Measurements from ENCODE around the gene ARPC1A. TPM values are rescaled to one million over a fixed set of nuclear protein-coding genes. Genes with fewer than 3 reads are reported as not detected.

The ARPC1A gene
- total and polyA plus RNA-seq, 2 of the 8 experiments (the other 6 are each of a cell fraction or from before 2014, with no cell fraction given): 123 to 155 TPM

- CTCF ChIA-PET (ENCODE audit: partially characterized antibody): interaction anchor here (0.7 to 0.8 kb wide), 2 partner anchors 15 to 19 kb away, joined by 3 read pairs; no protein-coding TSS in a partner anchor
- H3K4me1 ChIP-seq (replicated peaks in 1 of 4; ENCODE audit: control insufficient read depth in 3 of 4, insufficient read depth in 4 of 4, low read length in 3 of 4): no peaks in the 10 kb centered on the region
- H3K79me2 ChIP-seq (ENCODE audit: control insufficient read depth in 1 of 2, insufficient read depth in 2 of 2, low read length in 2 of 2): no peaks in the 10 kb centered on the region
- H3K36me3 ChIP-seq (ENCODE audit: control insufficient read depth in 2 of 4, insufficient read depth in 4 of 4, low read length in 3 of 4): peaks cover 2 to 40% (median 25%) of the 10 kb centered on the region in 4 experiments; a peak in 7 of 8 replicates
- H3K4me2 ChIP-seq (ENCODE audit: insufficient read depth in 1 of 2, low read depth in 2 of 2, low read length in 2 of 2): no peak overlapping the region
- no peaks in the 10 kb centered on the region for H3K79me1 ChIP-seq (ENCODE audit: low read depth, low read length)
- H3K56ac ChIP-seq (replicated peaks; ENCODE audit: insufficient read length, low read depth, low read length): no peak overlapping the region
- no peaks in the 10 kb centered on the region for H3K27me3 ChIP-seq (replicated peaks in 1 of 4; ENCODE audit: control insufficient read depth in 3 of 4, extremely low read depth in 1 of 4, insufficient read depth in 3 of 4, low read length in 3 of 4)
- 94% methylated on average over 3 of the region's 3 CpGs; no CpG with 5 or more reads in 1 of the 2 experiments for WGBS, 2 experiments (ENCODE audit: extremely low coverage in 1 of 2, insufficient coverage in 1 of 2, insufficient read length in 1 of 2, insufficient replicate concordance in 2 of 2, low coverage in 1 of 2, low lambda C conversion rate in 2 of 2, missing lambda C conversion rate in 1 of 2)
- no peak overlapping the region for H4K5ac ChIP-seq (ENCODE audit: insufficient read length, low read depth, low read length)
- no peak overlapping the region for H3K9ac ChIP-seq (replicated peaks in 1 of 4; ENCODE audit: extremely low read depth in 1 of 4, low read depth in 3 of 4, low read length in 3 of 4)
- no peak overlapping the region for H2BK15ac ChIP-seq (ENCODE audit: low read length)
- H4K20me1 ChIP-seq (replicated peaks in 1 of 2; ENCODE audit: control insufficient read depth in 1 of 2, insufficient read depth in 2 of 2, low read length in 2 of 2): no peaks in the 10 kb centered on the region
- no peak overlapping the region for H3K27ac ChIP-seq (ENCODE audit: low read depth, low read length)
- no peak overlapping the region for H3K18ac ChIP-seq (ENCODE audit: extremely low read depth, low read length)
- H3K4me3 ChIP-seq (ENCODE audit: extremely low read depth in 1 of 4, insufficient read depth in 2 of 4, low read depth in 3 of 4, low read length in 4 of 4): no peak overlapping the region
- H2BK120ac ChIP-seq (replicated peaks; ENCODE audit: low read depth, low read length): no peak overlapping the region
- no peak overlapping the region for H2AFZ ChIP-seq (ENCODE audit: low read length)
- H2BK5ac ChIP-seq (ENCODE audit: low read depth, low read length): no peak overlapping the region
- no peak overlapping the region for H3K4ac ChIP-seq (replicated peaks; ENCODE audit: insufficient read length, low read depth, low read length)
- no peaks in the 10 kb centered on the region for H3K23me2 ChIP-seq (ENCODE audit: low read depth, low read length)
- FAIRE-seq (no peak), DNase-seq (ENCODE audit: low read depth in 1 of 2, low spot score in 2 of 2) (no peak)
- H2BK20ac ChIP-seq (ENCODE audit: low read length): no peak overlapping the region
- H3K9me3 ChIP-seq (ENCODE audit: insufficient read depth in 2 of 2, low read depth in 1 of 2, low read length in 1 of 2): no peaks in the 10 kb centered on the region
- H3K23ac ChIP-seq (ENCODE audit: insufficient read length): no peak overlapping the region
- no peak overlapping the region for H3K14ac ChIP-seq (ENCODE audit: insufficient read length)
- no peak overlapping the region for H4K8ac ChIP-seq (ENCODE audit: extremely low read depth, insufficient read depth, low read length)
- H4K91ac ChIP-seq (replicated peaks; ENCODE audit: insufficient read length, low read length): no peak overlapping the region
- no peak overlapping the region for H2AK5ac ChIP-seq (ENCODE audit: low read depth, low read length)
- POLR2A ChIA-PET (ENCODE audit: partially characterized antibody): no interaction called here
- H2BK12ac ChIP-seq (ENCODE audit: low read depth, low read length): no peak overlapping the region
- TF ChIP-seq RAD21 (IDR thresholded peaks at IDR 0.05 in 1 of 2, conservative IDR thresholded peaks at IDR 0.05 in 1 of 2; ENCODE audit: low read depth in 2 of 2, low read length in 2 of 2) (no peak), POLR2A (IDR thresholded peaks at IDR 0.05; ENCODE audit: control extremely low read depth in 1 of 2, low read depth in 2 of 2, low read length in 2 of 2) (no peak), EGR1 (IDR thresholded peaks at IDR 0.05; ENCODE audit: borderline replicate concordance, low read depth, low read length) (no peak), SIX5 (IDR thresholded peaks at IDR 0.05; ENCODE audit: low read depth, low read length) (no peak), BACH1 (IDR thresholded peaks at IDR 0.05; ENCODE audit: low read length) (no peak), CBX5 (IDR thresholded peaks at IDR 0.05; ENCODE audit: low read depth, low read length) (no peak), SP2 (IDR thresholded peaks at IDR 0.05; ENCODE audit: low read length) (no peak), SRF (IDR thresholded peaks at IDR 0.05; ENCODE audit: low read depth, low read length) (no peak), BCL11A (IDR thresholded peaks at IDR 0.05; ENCODE audit: low read depth in 2 of 2, low read length in 2 of 2) (no peak), JUND (IDR thresholded peaks at IDR 0.05; ENCODE audit: low read length) (no peak), BRCA1 (IDR thresholded peaks at IDR 0.05; ENCODE audit: low read depth, low read length) (no peak), SIN3A (conservative IDR thresholded peaks at IDR 0.05 in 1 of 2, IDR thresholded peaks at IDR 0.05 in 1 of 2; ENCODE audit: low read depth in 1 of 2, low read length in 2 of 2) (no peak), RFX5 (IDR thresholded peaks at IDR 0.05; ENCODE audit: borderline replicate concordance, low read depth, low read length) (no peak), MAX (IDR thresholded peaks at IDR 0.05) (no peak)
Observed at GRCh38 chr7:99340659-99341058, 15.0 kb downstream of the ARPC1A start.
